Measurements from ENCODE around the gene KAT14. TPM values are rescaled to one million over a fixed set of nuclear protein-coding genes. Genes with fewer than 3 reads are reported as not detected.

KAT14 gene, protein sequence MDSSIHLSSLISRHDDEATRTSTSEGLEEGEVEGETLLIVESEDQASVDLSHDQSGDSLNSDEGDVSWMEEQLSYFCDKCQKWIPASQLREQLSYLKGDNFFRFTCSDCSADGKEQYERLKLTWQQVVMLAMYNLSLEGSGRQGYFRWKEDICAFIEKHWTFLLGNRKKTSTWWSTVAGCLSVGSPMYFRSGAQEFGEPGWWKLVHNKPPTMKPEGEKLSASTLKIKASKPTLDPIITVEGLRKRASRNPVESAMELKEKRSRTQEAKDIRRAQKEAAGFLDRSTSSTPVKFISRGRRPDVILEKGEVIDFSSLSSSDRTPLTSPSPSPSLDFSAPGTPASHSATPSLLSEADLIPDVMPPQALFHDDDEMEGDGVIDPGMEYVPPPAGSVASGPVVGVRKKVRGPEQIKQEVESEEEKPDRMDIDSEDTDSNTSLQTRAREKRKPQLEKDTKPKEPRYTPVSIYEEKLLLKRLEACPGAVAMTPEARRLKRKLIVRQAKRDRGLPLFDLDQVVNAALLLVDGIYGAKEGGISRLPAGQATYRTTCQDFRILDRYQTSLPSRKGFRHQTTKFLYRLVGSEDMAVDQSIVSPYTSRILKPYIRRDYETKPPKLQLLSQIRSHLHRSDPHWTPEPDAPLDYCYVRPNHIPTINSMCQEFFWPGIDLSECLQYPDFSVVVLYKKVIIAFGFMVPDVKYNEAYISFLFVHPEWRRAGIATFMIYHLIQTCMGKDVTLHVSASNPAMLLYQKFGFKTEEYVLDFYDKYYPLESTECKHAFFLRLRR
- 8.2 to 10.6 TPM (median 8.5 TPM) in 5 replicates for total RNA-seq (2022; extraction: Qiagen RNA extraction; ENCODE audit: low read depth)

DNA sequence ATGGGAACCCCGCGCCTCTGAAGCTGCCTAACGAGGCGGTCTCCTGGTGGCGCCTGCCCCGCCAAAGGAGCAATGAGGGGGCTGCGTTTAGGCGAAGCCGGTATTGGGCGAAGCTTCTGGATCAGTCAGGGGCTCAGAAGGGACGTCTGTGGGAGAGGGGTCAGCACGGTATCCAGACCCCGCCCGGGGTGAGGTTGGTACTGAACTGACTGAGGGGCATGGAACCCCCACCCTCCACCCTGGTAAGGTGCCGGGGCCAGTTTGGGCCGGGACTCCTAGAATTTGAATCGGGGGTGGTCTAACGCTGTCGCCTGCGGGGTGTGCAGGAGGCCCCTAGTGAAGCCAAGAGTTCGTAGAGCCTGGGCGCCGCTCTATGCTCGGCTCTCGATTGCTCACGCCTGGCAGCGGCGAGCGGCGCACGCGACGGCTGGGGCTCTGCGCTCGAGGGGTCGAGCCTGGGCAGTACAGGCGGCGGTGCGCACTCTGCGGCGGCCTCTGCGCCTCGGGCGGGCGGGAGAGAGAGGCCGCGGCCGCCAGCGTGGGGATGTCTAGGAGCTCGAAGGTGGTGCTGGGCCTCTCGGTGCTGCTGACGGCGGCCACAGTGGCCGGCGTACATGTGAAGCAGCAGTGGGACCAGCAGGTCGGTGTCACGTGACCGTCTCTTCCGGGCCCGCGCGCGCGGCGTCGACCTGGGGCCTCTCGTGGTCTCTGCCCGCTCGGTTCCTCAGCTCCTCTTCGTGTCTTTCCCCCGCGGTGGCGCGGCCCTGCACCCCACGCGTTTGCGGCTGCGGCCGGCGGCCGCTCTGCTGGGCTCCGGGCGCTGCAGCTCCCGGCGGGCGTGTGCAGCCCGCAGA, at the start of gene KAT14, which contains the start of gene PET117:
TSS of gene KAT14 (plus strand) at position 452 of the 854 bp plus-strand sequence. CDS start 4,798 bp downstream, outside the sequence.
TSS of gene PET117 (plus strand) at position 452 of the 854 bp plus-strand sequence. CDS start at position 545, 93 bp downstream.

Other genes with a start within 250 kb of the KAT14 start
- 199 to 265 TPM (median 229 TPM) in 5 replicates for gene SNX5, start 169.1 kb upstream of the KAT14 start, total RNA-seq (2022; extraction: Qiagen RNA extraction; ENCODE audit: low read depth)
- 38.7 to 46.6 TPM (median 42.2 TPM) in 5 replicates for gene MGME1, start 168.8 kb upstream of the KAT14 start, total RNA-seq (2022; extraction: Qiagen RNA extraction; ENCODE audit: low read depth)
- gene OVOL2, start 79.9 kb upstream of the KAT14 start, total RNA-seq (2022; extraction: Qiagen RNA extraction; ENCODE audit: low read depth), result 0.18 to 0.29 TPM (median 0.23 TPM) in 4 of 5 replicates, not detected in the other
- 17.9 to 27.9 TPM (median 23.6 TPM) in 5 replicates for gene PET117, start within 50 bp of the KAT14 start, total RNA-seq (2022; extraction: Qiagen RNA extraction; ENCODE audit: low read depth)
- 9.7 to 12.0 TPM (median 10.9 TPM) in 5 replicates for gene ZNF133, start 150.7 kb downstream of the KAT14 start, total RNA-seq (2022; extraction: Qiagen RNA extraction; ENCODE audit: low read depth)

Measured in A549 treated with ZK216348 at 1 μM for 4 hours (cell line).